ENCODE measurements around the gene SOX13.

GRCh38 chr1:204029016-204029415 lies 43.9 kb upstream of the SOX13 start:
- TF ChIP-seq CTCF (IDR thresholded peaks at IDR 0.05) (no peak), POLR2A (IDR thresholded peaks at IDR 0.05) (no peak)
